Progenitor cell of endocrine pancreas (in vitro differentiated cells): ENCODE measurements around the gene GNB1L. TPM values are rescaled to one million over a fixed set of nuclear protein-coding genes. Genes with fewer than 3 reads are reported as not detected.

Experiments used
- DNase-seq: peaks from one replicate; pipeline ENCODE4 v3.0.0; 2021; ENCODE audit warnings: low spot score; ENCODE audit not compliant: unreplicated experiment
- H3K27ac Mint-ChIP-seq: 2 replicates; pipeline ENCODE4 v1.8.0; 2021; ENCODE audit warnings: mild to moderate bottlenecking, moderate library complexity, mixed read lengths
- H3K27me3 Mint-ChIP-seq: 2 replicates; pipeline ENCODE4 v1.8.0; 2021; ENCODE audit warnings: mixed read lengths
- H3K36me3 Mint-ChIP-seq: 2 replicates; pipeline ENCODE4 v1.8.0; 2022; ENCODE audit warnings: mixed read lengths; ENCODE audit not compliant: insufficient read depth
- H3K4me1 Mint-ChIP-seq: 2 replicates; pipeline ENCODE4 v1.8.0; 2021; ENCODE audit warnings: low read depth, mixed read lengths
- H3K4me3 Mint-ChIP-seq: 2 replicates; pipeline ENCODE4 v1.8.0; 2021; ENCODE audit warnings: low read depth, mild to moderate bottlenecking, moderate library complexity, mixed read lengths
- H3K9me3 Mint-ChIP-seq: 2 replicates; pipeline ENCODE4 v1.8.0; 2021; ENCODE audit warnings: low read depth, mixed read lengths
- total RNA-seq: library from RNA; stranded (reverse); gene quantifications from 2 replicates; pipeline ENCODE4 v1.2.1, GENCODE V29; 2021
- TF ChIP-seq, protein P1 (sequence below): fragments of 200-600 bp; sonication (generic); IDR thresholded peaks from one replicate; pipeline ENCODE4 v1.5.0; 2021; ENCODE audit warnings: antibody characterized with exemption, mild to moderate bottlenecking; ENCODE audit not compliant: unreplicated experiment

Gene GNB1L
- total RNA-seq, 1 donor from 2014 or later = 9.9 TPM

DNA sequence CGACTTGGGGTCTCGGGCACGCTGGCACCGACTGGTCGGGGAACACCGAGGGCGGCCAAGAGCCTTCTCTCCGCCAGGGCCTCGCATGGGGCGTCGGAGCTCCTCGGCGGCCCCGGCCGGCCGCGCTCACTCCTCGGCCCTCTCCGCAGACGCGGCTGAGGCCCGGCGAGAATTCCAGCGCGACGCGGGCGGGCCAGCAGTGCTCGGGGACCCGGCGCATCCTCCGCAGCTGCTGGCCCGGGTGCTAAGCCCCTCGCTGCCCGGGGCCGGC, 88.5 kb downstream of the GNB1L start:
- Mint-ChIP-seq H3K27me3 (peaks cover 70% of the 10 kb centered on the region), H3K27ac (no peak overlapping the region), H3K36me3 (peaks cover 1% of the 10 kb centered on the region), H3K9me3 (no peaks in the 10 kb centered on the region), H3K4me3 (no peak overlapping the region), H3K4me1 (peaks cover 8% of the 10 kb centered on the region)
- no peak for DNase-seq
- TF ChIP-seq, protein P1, sequence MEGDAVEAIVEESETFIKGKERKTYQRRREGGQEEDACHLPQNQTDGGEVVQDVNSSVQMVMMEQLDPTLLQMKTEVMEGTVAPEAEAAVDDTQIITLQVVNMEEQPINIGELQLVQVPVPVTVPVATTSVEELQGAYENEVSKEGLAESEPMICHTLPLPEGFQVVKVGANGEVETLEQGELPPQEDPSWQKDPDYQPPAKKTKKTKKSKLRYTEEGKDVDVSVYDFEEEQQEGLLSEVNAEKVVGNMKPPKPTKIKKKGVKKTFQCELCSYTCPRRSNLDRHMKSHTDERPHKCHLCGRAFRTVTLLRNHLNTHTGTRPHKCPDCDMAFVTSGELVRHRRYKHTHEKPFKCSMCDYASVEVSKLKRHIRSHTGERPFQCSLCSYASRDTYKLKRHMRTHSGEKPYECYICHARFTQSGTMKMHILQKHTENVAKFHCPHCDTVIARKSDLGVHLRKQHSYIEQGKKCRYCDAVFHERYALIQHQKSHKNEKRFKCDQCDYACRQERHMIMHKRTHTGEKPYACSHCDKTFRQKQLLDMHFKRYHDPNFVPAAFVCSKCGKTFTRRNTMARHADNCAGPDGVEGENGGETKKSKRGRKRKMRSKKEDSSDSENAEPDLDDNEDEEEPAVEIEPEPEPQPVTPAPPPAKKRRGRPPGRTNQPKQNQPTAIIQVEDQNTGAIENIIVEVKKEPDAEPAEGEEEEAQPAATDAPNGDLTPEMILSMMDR = no peak

DNA sequence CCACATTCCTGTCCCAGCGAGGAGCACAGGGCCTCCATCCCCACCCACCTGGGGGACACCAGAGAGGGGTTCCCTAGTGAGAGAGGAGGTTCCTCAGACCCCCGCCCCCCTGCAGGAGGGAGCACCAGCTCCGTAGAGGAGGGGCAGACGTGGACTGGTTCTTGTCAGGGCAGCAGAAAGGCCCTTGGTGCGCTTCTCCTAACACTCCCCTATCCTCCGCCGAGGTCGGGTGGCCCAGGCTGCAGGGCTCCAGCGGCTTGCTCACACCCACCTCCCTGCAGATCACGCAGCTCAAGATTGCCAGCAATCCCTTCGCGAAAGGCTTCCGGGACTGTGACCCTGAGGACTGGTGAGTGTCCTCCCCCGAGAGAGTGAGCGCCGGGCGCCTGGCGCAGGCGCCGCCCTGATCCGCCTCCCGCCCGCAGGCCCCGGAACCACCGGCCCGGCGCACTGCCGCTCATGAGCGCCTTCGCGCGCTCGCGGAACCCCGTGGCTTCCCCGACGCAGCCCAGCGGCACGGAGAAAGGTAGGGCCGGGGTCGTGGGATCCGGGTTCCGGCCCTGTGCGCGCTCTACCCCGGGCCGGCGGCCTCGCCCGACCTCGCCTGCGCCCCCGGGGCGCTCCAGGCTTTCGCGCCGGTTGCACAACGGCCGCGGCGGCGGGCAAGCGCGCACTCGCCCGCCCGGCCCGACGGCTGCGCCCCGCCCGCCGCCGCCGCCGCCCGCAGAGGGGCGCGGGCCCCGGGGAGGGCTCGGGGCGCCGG, 89.0 kb downstream of the GNB1L start:
- Mint-ChIP-seq H3K4me1 (peaks cover 8% of the 10 kb centered on the region), H3K27ac (no peak overlapping the region), H3K36me3 (peaks cover 1% of the 10 kb centered on the region), H3K9me3 (no peaks in the 10 kb centered on the region), H3K4me3 (no peak overlapping the region), H3K27me3 (peaks cover 66% of the 10 kb centered on the region)
- DNase-seq = no peak
- TF ChIP-seq, protein P1 = no peak

DNA sequence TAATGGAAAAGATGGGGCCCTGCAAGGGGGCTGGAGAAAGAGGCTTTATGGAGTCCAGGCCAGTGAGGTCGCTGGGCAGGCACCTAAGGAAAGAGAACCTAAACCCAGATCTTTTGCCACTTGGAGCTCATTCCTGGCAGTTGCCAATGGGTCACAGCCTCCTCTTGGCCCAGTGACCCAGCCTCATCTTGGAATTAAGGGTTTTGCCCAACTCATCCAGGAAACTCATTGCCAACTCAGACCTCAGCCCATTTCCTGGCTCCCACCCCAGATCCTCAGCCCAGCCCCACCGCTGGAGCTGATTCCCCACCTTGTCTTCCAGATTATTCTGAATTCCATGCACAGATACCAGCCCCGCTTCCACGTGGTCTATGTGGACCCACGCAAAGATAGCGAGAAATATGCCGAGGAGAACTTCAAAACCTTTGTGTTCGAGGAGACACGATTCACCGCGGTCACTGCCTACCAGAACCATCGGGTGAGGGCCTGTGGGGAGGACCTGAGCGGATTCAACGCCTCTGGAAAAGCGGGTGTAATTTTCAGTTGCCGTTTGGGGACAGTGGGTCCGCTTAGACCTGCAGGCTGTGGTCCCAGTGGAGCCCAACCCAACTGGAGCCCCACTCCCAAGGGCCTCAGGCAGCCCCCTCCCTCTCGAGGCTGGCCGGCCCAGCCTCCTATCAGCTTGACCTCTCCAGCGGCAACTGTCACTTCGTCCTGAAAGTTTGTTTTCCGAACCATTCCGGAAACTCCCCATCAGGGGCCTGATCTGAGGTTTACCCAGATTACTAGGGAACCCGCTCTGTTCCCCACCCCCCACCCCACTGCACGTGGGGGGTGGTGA, 89.8 kb downstream of the GNB1L start:
- no peak overlapping the region for H3K4me3 Mint-ChIP-seq
- H3K27ac Mint-ChIP-seq = no peak overlapping the region
- DNase-seq = no peak
- TF ChIP-seq, protein P1 = no peak
- no peaks in the 10 kb centered on the region for H3K9me3 Mint-ChIP-seq
- H3K36me3 Mint-ChIP-seq = peaks cover 1% of the 10 kb centered on the region
- H3K27me3 Mint-ChIP-seq = peaks cover 65% of the 10 kb centered on the region
- H3K4me1 Mint-ChIP-seq = peaks cover 11% of the 10 kb centered on the region

DNA sequence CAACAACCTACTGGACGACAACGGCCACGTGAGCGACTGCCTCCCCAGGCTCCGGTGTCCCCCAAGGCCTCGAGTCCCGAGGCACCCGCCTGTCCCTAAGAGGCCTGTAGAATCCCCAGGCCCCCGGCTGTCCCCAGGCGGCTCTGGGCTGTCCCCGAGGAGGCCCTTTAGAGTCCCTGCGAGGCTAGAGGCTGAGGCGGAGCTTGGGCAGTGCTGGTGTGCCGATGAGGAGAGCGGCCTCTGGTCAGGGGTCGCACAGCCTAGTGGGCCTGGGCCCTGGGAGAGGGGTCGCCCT, 90.4 kb downstream of the GNB1L start:
- H3K9me3 Mint-ChIP-seq = no peaks in the 10 kb centered on the region
- DNase-seq = no peak
- H3K36me3 Mint-ChIP-seq = peaks cover 1% of the 10 kb centered on the region
- peaks cover 12% of the 10 kb centered on the region for H3K4me1 Mint-ChIP-seq
- no peak overlapping the region for H3K27ac Mint-ChIP-seq
- H3K4me3 Mint-ChIP-seq = no peak overlapping the region
- TF ChIP-seq, protein P1 = no peak
- H3K27me3 Mint-ChIP-seq = peaks cover 65% of the 10 kb centered on the region

DNA sequence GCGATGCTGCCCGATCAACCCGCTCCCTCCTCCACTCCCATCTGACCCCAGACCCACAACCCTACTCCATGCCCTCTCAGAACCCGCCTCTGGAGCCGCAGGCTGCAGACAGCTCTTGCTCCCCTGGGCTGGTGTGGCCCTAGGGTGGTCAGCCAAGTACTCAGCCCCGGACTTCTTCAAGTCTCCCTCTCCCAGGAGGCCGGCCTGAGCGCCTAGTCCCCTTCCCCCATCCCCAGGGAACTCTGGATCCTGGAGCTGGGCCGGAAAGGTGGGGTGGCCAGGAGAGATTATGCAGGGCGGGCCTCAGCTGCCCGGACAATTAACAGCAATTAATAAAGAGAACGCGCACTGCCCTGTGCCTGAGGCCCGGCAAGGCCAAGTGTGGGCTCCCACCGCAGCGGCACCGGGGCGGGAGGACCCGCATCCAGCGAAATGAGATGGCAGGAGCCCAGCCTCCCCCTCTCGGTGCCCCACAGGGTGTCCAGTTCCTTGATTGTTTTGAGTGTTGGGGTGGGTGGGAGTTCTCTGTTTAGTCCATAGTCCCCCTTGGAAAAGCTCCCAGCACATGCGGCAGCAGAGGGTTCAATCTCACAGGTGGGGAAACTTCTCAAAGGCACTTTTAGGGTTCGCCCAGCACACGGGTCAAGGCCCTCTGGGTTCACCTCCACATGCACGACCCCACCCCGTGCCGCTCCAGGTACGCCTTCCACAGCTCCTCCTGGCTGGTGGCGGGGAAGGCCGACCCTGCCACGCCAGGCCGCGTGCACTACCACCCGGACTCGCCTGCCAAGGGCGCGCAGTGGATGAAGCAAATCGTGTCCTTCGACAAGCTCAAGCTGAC, 91.0 kb downstream of the GNB1L start:
- Mint-ChIP-seq H3K27me3 (peaks cover 65% of the 10 kb centered on the region), H3K36me3 (peaks cover 1% of the 10 kb centered on the region), H3K4me1 (peaks cover 12% of the 10 kb centered on the region), H3K9me3 (no peaks in the 10 kb centered on the region), H3K4me3 (no peak overlapping the region), H3K27ac (no peak overlapping the region)
- DNase-seq = no peak
- TF ChIP-seq, protein P1 = no peak
